ENCODE results near the gene LINGO1. TPM values are rescaled to one million over a fixed set of nuclear protein-coding genes. Genes with fewer than 3 reads are reported as not detected.

Gene LINGO1
- total RNA-seq, 1 experiment from 2014 or later = 51.3 TPM

DNA sequence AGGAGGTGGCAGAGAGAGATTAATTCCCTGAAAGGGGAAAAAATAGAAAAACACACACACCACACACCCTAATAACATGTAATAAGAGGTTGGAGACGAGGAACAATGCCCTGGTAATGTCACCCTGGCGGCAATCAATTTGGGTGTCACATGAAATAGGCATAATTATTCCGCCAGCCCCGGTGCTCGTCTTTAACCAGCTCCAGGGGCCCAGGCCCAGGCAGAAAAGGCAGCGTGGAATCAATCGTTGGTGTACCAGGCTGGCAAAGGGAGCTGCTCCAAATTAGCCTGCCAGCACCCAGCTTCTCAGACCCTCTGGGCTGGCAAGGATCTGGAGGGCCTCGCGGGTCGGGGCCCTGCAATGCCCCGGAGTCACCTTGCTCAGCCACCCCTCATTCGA is 5.6 kb downstream of the LINGO1 start:
- DNase-seq (ENCODE audit: low spot score) (no peak), ATAC-seq (no peak)
- TF ChIP-seq NR3C1 (CRISPR knock-in tag; conservative IDR thresholded peaks at IDR 0.05; ENCODE audit: low read depth) (no peak), NFE2L1 (CRISPR knock-in tag; IDR thresholded peaks at IDR 0.05) (no peak), EMX1 (CRISPR knock-in tag; IDR thresholded peaks at IDR 0.05) (no peak), KAT7 (CRISPR knock-in tag; IDR thresholded peaks at IDR 0.05; ENCODE audit: borderline replicate concordance) (no peak), JUN (CRISPR knock-in tag; IDR thresholded peaks at IDR 0.05) (no peak), PRRX2 (CRISPR knock-in tag; IDR thresholded peaks at IDR 0.05) (no peak), NFATC4 (CRISPR knock-in tag; IDR thresholded peaks at IDR 0.05) (no peak), SMAD4 (CRISPR knock-in tag; IDR thresholded peaks at IDR 0.05) (no peak), TP53 (CRISPR knock-in tag; IDR thresholded peaks at IDR 0.05) (no peak)
- TF ChIP-seq, protein P1, sequence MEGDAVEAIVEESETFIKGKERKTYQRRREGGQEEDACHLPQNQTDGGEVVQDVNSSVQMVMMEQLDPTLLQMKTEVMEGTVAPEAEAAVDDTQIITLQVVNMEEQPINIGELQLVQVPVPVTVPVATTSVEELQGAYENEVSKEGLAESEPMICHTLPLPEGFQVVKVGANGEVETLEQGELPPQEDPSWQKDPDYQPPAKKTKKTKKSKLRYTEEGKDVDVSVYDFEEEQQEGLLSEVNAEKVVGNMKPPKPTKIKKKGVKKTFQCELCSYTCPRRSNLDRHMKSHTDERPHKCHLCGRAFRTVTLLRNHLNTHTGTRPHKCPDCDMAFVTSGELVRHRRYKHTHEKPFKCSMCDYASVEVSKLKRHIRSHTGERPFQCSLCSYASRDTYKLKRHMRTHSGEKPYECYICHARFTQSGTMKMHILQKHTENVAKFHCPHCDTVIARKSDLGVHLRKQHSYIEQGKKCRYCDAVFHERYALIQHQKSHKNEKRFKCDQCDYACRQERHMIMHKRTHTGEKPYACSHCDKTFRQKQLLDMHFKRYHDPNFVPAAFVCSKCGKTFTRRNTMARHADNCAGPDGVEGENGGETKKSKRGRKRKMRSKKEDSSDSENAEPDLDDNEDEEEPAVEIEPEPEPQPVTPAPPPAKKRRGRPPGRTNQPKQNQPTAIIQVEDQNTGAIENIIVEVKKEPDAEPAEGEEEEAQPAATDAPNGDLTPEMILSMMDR (IDR thresholded peaks at IDR 0.05) = no peak
- TF ChIP-seq, protein P2, sequence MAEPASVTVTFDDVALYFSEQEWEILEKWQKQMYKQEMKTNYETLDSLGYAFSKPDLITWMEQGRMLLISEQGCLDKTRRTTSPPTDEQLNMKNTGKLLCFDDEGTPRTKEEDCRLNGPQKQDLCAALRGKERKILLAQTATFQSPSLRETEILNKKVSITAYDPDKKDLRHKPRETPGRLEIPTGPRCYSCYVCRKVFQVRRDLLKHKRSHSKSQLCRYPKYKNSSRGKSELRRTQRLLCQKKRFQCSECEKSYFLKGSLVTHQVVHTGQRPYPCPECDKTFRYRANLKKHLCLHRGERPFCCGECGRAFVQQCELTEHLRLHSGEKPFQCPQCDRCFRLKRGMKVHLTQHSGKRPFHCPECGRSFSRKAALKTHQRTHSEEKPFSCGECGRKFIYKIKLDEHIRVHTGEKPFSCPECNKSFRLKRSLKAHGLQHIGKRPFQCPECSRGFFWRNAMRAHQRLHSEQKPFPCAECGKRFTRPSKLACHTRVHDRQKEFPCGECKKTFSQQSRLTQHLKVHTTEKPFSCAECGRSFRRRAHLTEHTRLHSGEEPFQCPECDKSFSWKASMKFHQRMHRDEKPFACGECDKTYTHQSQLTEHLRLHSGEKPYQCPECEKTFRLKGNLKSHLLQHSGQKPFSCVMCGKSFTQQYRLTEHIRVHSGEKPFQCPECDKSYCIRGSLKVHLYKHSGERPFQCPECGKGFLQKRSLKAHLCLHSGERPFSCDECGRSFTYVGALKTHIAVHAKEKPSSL (CRISPR knock-in tag; conservative IDR thresholded peaks at IDR 0.05) = no peak
- CTCF ChIA-PET = interaction anchor here (1.1 to 6.8 kb wide), 5 partner anchors 10 to 248 kb away, joined by 3 to 133 read pairs (median 6); no protein-coding TSS in a partner anchor
- H3K27ac Mint-ChIP-seq = peak overlapping the region; percentile 48; the same call in 1 of the 2 replicates
- H3K9me3 Mint-ChIP-seq = no peaks in the 10 kb centered on the region
- H3K36me3 Mint-ChIP-seq = 0 out of 2 replicates have a peak, but pooled peaks cover 2% of the 10 kb centered on the region
- peaks cover 83% of the 10 kb centered on the region for H3K4me1 Mint-ChIP-seq
- H3K27me3 Mint-ChIP-seq (ENCODE audit: low read depth) = no peaks in the 10 kb centered on the region
- POLR2A ChIA-PET = no interaction called here
- H3K4me3 Mint-ChIP-seq = no peak overlapping the region

DNA sequence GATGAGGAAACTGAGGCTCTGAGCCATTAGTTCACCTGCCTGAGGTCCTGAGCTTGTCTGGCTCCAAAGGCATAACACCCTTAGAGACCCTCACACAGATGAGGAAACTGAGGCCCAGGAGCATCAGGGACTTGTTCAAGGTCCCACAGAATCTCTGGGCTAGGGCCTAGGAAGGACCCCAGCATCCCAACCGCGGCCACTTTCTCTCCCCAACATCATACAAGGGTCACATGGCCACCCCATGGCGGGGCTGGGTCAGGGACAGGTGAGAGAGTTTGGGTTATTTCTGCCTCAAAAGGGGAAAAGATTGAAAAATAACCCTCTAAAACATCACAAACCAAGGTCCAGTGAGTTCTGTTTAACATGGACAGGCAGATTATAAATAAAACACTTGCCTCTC is 6.7 kb downstream of the LINGO1 start:
- ATAC-seq = no peak
- H3K9me3 Mint-ChIP-seq = no peaks in the 10 kb centered on the region
- peaks cover 93% of the 10 kb centered on the region for H3K4me1 Mint-ChIP-seq
- 0 out of 2 replicates have a peak, but pooled peaks cover 2% of the 10 kb centered on the region for H3K36me3 Mint-ChIP-seq
- no peak overlapping the region for H3K27ac Mint-ChIP-seq
- no peak for TF ChIP-seq ZNF423 (CRISPR knock-in tag; IDR thresholded peaks at IDR 0.05)
- TF ChIP-seq FOXP1 (CRISPR knock-in tag; IDR thresholded peaks at IDR 0.05; ENCODE audit: borderline replicate concordance) = no peak
- TF ChIP-seq CREB1 (CRISPR knock-in tag; IDR thresholded peaks at IDR 0.05) = no peak
- TF ChIP-seq, protein P3, sequence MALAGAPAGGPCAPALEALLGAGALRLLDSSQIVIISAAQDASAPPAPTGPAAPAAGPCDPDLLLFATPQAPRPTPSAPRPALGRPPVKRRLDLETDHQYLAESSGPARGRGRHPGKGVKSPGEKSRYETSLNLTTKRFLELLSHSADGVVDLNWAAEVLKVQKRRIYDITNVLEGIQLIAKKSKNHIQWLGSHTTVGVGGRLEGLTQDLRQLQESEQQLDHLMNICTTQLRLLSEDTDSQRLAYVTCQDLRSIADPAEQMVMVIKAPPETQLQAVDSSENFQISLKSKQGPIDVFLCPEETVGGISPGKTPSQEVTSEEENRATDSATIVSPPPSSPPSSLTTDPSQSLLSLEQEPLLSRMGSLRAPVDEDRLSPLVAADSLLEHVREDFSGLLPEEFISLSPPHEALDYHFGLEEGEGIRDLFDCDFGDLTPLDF (CRISPR knock-in tag; IDR thresholded peaks at IDR 0.05) = no peak
- TF ChIP-seq OVOL2 (CRISPR knock-in tag; IDR thresholded peaks at IDR 0.05; ENCODE audit: borderline replicate concordance) = no peak
- TF ChIP-seq, protein P4, sequence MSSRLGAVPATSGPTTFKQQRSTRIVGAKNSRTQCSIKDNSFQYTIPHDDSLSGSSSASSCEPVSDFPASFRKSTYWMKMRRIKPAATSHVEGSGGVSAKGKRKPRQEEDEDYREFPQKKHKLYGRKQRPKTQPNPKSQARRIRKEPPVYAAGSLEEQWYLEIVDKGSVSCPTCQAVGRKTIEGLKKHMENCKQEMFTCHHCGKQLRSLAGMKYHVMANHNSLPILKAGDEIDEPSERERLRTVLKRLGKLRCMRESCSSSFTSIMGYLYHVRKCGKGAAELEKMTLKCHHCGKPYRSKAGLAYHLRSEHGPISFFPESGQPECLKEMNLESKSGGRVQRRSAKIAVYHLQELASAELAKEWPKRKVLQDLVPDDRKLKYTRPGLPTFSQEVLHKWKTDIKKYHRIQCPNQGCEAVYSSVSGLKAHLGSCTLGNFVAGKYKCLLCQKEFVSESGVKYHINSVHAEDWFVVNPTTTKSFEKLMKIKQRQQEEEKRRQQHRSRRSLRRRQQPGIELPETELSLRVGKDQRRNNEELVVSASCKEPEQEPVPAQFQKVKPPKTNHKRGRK (CRISPR knock-in tag; IDR thresholded peaks at IDR 0.05; ENCODE audit: borderline replicate concordance) = no peak
- no peak for TF ChIP-seq NR1H2 (CRISPR knock-in tag; IDR thresholded peaks at IDR 0.05)
- no peak for TF ChIP-seq CBFB (CRISPR knock-in tag; IDR thresholded peaks at IDR 0.05; ENCODE audit: low read depth)
- TF ChIP-seq, protein P5, sequence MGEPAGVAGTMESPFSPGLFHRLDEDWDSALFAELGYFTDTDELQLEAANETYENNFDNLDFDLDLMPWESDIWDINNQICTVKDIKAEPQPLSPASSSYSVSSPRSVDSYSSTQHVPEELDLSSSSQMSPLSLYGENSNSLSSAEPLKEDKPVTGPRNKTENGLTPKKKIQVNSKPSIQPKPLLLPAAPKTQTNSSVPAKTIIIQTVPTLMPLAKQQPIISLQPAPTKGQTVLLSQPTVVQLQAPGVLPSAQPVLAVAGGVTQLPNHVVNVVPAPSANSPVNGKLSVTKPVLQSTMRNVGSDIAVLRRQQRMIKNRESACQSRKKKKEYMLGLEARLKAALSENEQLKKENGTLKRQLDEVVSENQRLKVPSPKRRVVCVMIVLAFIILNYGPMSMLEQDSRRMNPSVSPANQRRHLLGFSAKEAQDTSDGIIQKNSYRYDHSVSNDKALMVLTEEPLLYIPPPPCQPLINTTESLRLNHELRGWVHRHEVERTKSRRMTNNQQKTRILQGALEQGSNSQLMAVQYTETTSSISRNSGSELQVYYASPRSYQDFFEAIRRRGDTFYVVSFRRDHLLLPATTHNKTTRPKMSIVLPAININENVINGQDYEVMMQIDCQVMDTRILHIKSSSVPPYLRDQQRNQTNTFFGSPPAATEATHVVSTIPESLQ (CRISPR knock-in tag; IDR thresholded peaks at IDR 0.05) = no peak
- TF ChIP-seq MXD4 (CRISPR knock-in tag; IDR thresholded peaks at IDR 0.05; ENCODE audit: borderline replicate concordance) = no peak
- no peak for TF ChIP-seq ZNF219 (CRISPR knock-in tag; IDR thresholded peaks at IDR 0.05; ENCODE audit: borderline replicate concordance)
- no peak for TF ChIP-seq TP53 (CRISPR knock-in tag; IDR thresholded peaks at IDR 0.05)
- TF ChIP-seq ZNF263 (CRISPR knock-in tag; IDR thresholded peaks at IDR 0.05; ENCODE audit: low read depth) = no peak
- TF ChIP-seq, protein P6, sequence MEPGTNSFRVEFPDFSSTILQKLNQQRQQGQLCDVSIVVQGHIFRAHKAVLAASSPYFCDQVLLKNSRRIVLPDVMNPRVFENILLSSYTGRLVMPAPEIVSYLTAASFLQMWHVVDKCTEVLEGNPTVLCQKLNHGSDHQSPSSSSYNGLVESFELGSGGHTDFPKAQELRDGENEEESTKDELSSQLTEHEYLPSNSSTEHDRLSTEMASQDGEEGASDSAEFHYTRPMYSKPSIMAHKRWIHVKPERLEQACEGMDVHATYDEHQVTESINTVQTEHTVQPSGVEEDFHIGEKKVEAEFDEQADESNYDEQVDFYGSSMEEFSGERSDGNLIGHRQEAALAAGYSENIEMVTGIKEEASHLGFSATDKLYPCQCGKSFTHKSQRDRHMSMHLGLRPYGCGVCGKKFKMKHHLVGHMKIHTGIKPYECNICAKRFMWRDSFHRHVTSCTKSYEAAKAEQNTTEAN (CRISPR knock-in tag; IDR thresholded peaks at IDR 0.05) = no peak
- no peak for TF ChIP-seq ZNF416 (CRISPR knock-in tag; IDR thresholded peaks at IDR 0.05)
- no peak for TF ChIP-seq TCF7 (CRISPR knock-in tag; IDR thresholded peaks at IDR 0.05; ENCODE audit: low read depth)
- H3K4me3 Mint-ChIP-seq = no peak overlapping the region
- no peak for DNase-seq (ENCODE audit: low spot score)
- POLR2A ChIA-PET = no interaction called here
- no peaks in the 10 kb centered on the region for H3K27me3 Mint-ChIP-seq (ENCODE audit: low read depth)
- CTCF ChIA-PET = interaction anchor here (1.1 to 6.8 kb wide), 5 partner anchors 8 to 196 kb away, joined by 3 to 133 read pairs (median 5); partner anchors contain the start of gene LINGO1

All from WTC11 (cell line).